NCI-H774 (cell line): ENCODE results near the gene FOS.
A peak's percentile ranks its signal among the peaks of the same experiment; 100 is the strongest.
"Not testable (repeated sequence)": the region's sequence is repeated elsewhere in the genome, so short reads cannot be mapped to it uniquely, and the experiment has no call there.

ENCODE experiments used
- DNase-seq: peaks from one replicate; lab custom pipeline; 2025; lab: John Stamatoyannopoulos, UW

The FOS gene

DNA sequence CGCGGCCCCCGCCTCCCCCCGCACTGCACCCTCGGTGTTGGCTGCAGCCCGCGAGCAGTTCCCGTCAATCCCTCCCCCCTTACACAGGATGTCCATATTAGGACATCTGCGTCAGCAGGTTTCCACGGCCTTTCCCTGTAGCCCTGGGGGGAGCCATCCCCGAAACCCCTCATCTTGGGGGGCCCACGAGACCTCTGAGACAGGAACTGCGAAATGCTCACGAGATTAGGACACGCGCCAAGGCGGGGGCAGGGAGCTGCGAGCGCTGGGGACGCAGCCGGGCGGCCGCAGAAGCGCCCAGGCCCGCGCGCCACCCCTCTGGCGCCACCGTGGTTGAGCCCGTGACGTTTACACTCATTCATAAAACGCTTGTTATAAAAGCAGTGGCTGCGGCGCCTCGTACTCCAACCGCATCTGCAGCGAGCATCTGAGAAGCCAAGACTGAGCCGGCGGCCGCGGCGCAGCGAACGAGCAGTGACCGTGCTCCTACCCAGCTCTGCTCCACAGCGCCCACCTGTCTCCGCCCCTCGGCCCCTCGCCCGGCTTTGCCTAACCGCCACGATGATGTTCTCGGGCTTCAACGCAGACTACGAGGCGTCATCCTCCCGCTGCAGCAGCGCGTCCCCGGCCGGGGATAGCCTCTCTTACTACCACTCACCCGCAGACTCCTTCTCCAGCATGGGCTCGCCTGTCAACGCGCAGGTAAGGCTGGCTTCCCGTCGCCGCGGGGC lies at the start of gene FOS:
TSS of gene FOS (plus strand) at position 407 of the 731 bp plus-strand sequence. CDS start at position 562, 155 bp downstream.
- DNase-seq = peak; percentile 80

DNA sequence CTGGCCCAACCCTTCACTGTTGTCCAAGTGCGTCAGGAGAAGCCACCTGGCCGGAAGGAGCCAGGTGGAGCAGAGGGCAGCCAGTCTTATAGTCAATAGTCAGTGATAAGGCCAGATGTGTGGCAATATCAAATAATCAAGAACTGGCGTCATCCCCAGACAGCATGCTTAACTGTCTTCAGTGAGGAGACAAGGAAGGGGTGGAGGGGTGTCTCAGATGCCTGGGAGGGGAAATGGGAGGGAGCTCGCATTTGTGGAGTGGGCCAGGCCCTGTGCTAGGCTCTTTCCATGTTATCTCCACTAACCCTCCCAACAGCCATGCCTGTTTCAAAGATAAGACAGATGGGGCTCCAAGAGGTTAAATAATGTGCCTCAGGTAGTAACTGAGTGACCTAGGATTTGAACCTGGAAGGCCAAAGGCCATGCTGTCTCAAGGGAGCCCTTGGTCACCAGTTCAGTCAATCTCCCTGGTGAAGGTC lies 48.9 kb upstream of the FOS start:
- DNase-seq = no peak

DNA sequence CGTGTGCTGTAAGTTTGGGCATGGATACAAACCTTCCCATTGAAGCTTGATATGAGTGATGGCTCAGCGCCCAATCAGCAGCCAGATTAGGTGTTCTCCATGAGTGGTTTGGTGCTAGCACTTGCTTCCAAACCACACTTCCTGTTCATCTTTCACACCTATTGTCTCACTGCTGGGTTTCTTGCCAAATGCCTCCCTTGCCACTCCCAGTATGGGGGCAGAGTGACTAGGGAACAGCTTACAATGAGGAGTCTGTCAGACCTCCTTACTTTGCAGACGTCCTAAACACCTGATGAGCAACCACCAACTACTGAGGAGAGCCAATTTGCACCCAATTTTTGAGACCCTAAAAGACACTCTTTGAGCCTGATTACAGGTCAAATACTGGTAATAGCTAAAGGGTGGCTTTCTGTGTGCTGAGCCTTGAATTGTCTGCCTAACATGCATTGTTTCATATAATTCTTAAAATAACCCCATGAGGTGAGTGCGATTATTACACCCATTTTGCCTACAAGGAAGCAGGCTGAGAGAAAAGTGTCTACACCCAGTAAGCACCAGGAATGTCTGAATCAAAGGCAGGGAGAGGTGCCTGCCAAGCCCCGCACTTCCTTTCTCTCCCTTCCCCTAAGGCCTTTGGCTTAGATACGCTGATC lies 48.4 kb upstream of the FOS start:
- DNase-seq = no peak

DNA sequence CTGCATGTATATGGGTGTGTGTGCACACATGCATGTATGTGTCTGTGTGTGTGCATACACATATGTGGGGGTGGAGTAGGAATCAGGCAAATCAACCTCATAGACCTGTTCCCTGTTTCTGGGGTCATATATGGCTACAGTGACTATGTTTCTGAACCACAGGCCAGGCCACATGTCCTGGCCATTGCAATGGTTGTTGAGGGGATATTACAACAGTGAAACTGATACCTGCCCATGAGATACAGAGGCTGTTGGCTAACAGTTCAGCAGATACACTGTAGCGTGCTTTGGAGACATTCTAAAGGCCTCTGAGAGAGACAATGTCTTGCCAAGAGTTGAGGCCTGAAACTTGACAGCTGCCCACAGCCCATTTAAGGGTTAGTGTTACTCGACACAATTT lies 47.3 kb upstream of the FOS start:
- DNase-seq = no peak

DNA sequence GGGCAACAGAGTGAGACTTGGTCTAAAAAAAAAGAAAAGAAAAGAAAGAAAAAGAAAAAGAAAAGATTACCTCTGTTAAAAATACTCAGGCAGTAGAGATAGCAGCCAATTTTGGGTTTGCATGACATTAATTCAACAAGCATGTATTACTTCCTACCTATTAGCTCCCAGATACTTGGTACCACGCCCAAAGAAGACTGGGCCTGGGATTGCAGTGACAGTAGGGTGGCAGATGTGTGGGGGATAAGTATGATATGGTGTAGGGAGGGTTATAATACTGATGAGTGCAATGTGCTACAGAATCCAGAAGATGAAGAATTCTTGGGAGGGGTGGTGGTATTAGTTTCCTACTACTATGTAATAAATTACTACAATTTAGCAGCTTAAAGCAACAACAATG lies 46.4 kb upstream of the FOS start:
- DNase-seq = no peak

DNA sequence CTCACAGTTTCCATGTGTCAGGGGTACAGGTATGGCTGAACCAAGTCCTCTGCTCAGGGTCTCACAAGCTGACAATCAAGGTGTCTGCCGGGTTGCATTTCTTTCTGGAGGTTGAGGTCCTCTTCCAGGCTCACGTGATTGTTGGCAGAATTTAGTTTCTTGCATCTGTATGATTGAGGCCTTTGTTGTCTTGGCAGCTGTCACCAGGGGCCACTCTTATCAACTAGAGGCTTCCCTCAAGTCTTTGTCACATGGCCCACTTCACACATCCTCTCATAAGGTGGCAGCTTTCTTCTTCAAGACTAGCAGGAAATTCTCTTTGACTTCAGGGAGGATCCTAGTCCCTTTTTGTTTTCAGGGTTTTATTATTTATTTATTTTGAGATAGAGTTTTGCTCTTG lies 46.0 kb upstream of the FOS start:
- no peak for DNase-seq

DNA sequence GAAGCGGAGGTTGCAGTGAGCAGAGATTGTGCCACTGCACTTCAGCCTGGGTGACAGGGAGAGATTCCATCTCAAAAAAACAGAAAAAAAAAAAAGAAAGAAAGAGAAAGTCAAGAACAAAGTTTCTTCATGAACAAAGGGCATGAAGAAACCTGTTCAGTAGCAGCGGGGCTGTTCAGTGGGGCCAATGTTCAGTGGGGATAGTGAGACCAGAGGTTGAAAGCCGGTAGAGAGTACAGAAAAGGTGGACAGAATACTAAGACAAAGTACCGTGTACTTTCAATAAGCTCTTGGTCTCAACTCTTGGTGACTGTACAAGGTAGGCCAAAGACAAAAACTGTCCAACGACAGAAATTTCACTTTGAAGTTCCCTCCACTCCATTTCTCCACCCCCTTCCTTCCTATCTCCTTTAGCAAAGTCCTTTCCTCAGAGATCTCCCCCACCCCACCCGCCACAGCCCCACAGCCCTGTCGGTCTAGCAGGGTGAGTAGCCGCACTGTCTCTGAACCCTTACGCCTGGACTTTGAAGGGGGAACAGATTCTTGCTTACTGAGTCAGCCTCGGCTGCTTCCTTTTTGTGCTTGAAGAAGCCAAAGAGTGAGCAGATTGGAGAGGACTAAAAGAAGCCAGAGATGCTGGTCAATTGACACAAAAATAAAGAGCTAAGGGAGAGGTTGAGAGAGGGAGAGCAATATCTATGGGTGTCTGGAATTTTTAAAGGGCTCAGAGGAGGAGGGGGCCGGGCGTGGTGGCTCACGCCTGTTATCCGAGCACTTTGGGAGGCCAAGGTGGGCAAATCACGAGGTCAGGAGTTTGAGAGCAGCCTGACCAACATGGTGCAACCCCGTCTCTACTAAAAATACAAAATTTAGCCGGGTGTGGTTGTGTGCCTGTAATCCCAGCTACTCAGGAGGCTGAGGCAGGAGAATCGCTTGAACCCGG lies 44.2 kb upstream of the FOS start:
- DNase-seq = no peak

DNA sequence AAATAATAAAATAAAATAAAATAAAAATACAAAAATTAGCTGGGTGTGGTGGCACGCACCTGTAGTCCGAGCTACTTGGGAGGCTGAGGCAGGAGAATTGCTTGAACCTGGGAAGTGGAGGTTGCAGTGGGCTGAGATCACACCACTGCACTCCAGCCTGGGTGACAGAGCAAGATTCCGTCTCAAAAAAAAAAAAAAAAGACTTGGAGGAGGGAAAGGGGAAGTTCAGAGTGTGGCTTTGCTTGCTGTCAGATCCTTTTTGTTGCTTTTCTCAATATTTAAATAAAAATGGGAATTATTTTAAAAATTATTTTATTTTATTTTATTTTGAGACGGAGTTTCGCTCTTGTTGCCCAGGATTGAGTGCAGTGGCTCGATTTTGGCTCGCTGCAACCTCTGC lies 43.4 kb upstream of the FOS start:
- DNase-seq = not testable (repeated sequence)

DNA sequence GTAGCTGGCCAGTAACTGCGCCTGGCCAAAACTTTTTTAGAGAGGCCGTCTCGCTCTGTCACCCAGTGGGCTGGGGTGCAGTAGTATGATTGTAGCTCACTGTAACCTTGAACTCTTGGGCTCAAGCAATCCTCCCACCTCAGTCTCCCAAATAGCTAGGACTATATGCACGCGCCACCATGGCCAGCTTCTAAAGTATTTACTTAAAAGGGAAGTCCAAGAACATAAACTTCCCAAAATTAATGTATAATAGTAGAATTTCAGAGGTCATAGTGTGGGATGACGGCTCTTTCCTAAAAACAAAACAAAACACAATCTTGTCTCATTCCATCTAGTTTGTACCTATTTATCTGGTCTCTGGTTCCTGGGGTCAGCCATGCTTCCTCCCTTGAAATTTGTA lies 42.2 kb upstream of the FOS start:
- no peak for DNase-seq

DNA sequence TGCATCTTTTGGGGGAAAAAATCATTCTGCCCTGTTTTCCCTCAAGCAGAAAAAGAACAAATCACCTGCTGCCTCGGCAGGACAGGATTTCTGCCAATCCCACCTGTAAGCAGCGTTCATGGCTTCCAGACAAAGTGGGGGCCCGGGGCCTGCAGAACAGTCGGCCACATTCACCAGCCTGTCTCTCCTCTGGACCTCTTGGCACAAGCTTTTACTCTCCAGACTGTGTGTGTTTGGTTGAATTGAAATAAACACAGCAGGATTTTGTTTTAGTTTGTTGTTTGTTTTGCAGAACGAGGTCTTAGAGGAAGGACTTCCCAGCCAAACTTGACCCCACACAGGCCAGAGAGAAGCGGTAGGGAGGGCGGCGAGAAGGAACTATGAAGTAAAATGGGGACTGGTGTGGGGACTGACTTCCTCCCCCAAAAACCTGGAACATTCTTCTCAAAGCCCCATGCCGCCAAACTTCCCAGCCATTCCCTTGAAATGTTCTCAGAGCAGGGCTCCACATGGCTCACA lies 41.7 kb upstream of the FOS start:
- no peak for DNase-seq

DNA sequence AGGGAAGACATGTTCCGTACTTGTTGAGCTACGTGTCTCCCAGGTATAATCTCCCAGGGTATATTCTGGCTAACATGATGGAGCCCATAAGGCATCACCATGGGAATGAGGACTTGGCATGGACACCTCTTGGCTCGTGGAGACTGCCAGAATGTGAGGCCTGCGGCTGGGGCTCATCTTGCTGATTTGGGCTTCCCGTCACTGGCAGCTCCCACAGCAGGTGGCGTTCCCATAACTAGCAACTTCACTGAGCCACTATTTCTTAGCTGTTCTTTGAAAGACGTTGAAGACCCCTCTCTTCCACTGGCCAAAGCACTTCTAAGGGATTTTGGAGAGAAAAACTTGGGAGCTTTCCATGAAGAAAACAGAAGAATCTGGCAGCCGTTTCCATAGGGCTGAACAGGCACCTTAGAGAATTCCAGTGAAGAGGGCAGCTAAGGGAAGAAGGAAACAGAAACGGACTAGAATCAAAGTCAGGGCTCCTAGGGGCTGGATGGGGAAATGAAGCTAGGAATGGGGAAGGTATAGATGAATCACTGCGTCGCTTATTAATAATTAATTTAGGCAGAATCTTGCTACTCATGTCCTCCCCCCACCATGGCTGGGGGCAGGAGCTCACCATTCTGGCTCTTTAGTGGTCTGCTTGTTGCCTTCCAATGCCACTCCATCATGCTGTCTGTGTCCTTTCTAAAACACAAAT lies 39.7 kb upstream of the FOS start:
- no peak for DNase-seq

DNA sequence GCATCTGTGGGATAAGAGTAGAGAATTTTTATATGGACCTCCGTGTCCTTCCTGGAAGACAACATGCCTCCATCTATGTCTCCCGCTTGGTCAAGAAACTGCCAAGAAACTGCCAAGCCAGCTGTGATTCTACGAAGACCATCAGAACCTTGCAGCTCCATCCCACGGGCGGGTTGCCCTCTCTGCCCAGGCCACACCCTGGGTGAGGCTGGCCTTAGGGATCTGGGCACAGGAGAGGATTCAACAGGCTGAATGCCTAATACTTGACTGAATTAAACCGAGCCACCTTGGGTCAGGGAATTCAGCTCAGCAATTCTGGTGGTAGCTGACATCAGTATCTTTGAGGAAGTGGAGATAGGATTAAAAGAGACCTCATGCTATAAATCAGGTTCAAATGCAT lies 37.8 kb upstream of the FOS start:
- DNase-seq = no peak

DNA sequence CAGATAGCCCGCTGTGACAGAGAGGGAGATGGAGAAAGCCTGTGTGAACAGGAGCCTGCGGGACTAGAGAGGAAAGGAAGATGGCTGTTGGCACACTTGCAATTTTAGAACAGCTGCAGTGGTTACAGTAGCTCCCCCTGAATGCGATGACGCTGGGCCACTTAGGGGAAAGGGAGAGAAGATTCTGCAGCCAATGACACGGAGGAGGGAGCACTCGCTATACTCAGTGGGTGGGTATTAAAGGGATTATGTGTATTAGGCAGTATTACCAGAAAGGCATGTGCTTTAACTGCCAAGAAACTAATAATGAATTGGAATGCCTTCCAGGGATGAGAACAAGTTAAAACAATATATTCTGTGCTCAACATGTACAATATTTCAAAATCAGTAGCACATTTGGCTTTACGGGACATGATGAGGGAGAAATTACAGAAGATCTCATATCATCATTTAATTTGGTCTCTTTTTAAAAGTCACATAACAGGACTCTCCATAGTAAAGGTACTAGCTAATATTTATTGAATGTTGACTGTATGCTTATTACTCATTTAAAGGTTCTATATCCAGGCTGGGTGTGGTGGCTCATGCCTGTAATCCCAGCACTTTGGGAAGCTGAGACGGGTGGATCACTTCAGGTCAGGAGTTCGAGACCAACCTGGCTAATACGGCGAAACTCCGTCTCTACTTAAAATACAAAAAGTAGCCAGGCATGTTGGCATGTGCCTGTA lies 35.9 kb upstream of the FOS start:
- DNase-seq = peak; percentile 20

DNA sequence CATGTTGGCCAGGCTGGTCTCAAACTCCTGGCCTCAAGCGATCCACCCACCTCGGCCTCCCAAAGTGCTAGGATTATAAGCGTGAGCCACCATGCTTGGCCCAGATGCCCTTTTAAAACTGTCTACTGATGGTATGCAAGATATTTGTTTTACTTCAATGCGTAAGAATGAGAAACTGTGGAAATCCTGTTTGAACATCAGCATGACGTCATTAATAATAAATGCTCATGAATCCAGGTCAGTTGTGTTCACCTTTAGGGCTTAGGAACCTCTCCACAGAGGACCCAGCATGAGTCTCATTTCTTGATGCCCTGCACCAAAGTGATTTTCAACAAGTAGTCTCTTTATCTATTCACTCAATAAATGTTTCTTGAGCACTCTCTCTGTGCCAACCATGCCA lies 34.5 kb upstream of the FOS start:
- DNase-seq = no peak

DNA sequence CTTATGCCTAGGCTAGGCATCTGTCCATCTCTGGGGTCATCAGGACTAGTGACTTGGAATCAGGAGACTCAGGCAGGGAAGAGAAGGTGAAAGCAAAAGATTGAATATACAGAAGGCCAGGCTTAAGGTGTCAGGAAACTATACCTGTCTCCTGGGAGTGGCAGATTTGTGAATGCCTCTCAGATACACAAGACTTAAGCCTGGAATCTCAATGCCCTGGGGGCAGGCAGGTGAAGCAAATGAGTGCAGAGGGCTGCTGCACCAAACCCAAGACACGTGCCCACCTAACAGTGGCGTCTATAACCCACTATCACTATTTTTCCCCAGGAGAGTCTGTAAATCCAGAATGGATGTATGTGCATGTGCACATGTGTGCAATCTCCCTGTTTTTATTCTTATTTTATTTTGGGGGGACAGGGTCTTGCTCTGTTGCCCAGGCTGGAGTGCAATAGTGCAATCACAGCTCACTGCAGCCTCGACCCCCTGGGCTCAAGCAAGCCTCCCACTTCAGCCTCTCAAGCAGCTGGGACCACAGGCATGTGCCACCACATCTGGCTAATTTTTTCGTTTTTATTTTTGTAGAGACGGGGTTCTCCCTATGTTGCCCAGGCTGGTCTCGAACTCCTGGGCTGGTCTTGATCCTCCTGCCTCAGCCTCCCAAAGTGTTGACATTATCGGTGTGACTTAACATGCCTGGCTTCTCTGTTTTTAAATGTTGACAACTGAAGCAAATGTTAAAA lies 31.9 kb upstream of the FOS start:
- DNase-seq = no peak

DNA sequence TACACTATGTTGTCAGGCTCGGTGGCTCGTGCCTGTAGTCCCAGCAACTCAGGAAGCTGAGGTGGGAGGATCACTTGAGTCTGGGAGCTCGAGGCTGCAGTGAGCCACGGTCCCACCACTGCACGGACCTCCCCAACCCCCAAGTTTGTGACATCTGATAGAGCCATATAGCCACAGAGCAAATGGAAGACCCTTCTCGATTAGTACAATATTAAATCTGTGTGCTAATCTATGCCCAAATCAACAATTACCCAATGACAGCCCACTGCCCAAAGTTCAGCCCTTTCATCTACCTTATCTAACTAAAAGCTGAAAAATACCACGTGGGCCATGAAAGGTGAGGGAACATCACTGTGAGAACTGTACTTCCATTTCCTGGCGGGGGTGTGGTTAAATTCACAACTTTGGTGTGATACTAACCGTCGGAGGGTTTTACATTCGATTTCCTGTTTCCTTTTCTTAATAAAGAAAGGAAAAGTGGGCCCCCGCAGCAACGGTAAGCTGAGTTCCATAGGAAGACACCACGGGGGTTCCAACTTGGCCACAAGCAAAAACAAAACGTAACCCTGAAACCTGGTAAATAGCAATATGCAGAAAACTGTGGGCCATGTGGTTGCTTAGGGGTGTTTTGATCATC lies 31.2 kb upstream of the FOS start:
- no peak for DNase-seq

DNA sequence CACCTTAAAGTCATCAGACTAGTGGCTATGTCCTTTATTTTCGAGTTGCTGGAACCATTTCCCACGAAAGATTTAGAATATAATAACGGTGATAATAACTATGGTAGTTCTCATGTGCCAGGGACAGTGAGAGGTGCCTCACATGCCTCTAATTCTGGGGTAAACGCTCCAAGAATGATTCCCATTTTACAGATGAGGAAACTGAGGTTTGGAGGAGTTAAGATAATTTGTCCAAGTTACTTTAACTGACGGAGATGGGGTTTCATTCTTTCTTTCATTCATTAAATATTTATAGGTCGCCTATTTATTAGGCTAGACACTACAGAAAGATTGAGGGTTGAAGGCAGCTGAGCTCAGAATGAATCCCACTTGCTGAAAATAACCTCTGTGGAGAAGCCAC lies 30.7 kb upstream of the FOS start:
- DNase-seq = no peak

DNA sequence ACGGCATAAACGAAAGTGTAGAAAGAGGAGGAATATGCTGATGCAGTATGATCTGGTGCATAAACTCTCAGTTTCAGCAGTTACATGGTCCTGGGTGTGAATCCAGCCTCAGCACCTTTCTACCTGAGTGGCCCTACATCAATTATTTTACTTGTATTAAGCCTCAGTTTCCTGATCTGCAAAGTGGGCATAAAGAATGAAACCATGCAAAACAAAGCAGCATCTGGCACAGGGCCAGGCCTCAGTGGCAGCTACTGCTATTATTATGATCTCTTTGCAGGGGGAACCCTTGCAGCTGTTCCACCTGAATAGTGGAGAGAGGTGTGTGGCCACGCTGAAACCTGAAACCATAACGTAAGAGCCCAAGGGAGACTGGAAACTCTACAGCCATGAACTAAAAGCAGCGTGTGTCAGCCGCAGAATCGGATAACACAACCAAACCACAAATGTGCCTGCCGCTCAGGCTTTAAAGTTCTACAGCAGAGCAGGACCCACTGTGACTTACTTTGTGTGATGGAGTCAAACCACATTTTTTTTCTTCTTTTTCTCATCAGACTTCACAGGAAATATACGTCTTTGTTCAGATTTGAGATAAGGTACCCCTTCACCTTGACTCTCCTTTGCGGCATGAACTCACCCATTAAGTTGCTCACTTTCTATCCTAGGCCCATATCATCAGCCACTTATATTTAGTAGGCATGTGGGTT lies 29.2 kb upstream of the FOS start:
- peak; percentile 33 for DNase-seq

DNA sequence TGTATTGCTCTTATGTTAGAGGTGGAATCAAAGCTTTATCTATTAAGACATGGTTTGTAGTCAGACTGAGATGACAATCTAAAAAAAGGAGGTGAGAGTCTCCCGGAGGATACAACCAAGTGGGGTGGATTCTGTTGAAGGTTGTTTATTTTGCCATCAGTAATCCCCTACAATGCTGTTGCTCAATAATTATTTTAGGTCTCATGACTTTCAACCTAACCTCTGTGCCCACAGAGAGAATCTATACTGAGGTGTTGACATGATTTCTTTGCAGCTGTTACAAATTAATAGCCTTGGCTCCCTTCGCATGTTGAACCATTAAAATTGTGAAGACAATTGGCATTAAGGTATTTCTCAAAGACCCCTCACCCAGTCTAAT lies 28.7 kb upstream of the FOS start:
- no peak for DNase-seq
